HepG2 (cell line): ENCODE data around the gene TTLL4. TPM values are rescaled to one million over a fixed set of nuclear protein-coding genes. Genes with fewer than 3 reads are reported as not detected.

Source experiments
- BORCS8-MEF2B ChIP-seq: sonication (generic); formaldehyde crosslinking; IDR thresholded peaks from 2 replicates; pipeline ENCODE4 v1.8.0; 2022; ENCODE audit warnings: mild to moderate bottlenecking, missing genetic modification reagents
- CREB1 ChIP-seq, 2 experiments: fragments of 450-650 bp in 1 of 2; IDR thresholded peaks; 2 replicates each; pipeline ENCODE4 v1.6.1; 2016 to 2017; ENCODE audit warnings: control low read depth in 1 of 2, mild to moderate bottlenecking in 1 of 2, missing compliant biosample characterization in 1 of 2, missing genetic modification characterization in 1 of 2
- CTCF ChIP-seq: sonication (generic); formaldehyde crosslinking; IDR thresholded peaks from 2 replicates; pipeline ENCODE4 v1.5.0; 2020; ENCODE audit warnings: mild to moderate bottlenecking, missing genetic modification reagents, moderate library complexity
- HDAC1 ChIP-seq: sonication (generic); formaldehyde crosslinking; IDR thresholded peaks from 2 replicates; pipeline ENCODE4 v1.5.1; 2020; ENCODE audit warnings: mild to moderate bottlenecking, missing genetic modification reagents
- HOMEZ ChIP-seq: IDR thresholded peaks from 2 replicates; pipeline ENCODE4 v1.6.1; 2016; ENCODE audit warnings: low read depth
- IRF2 ChIP-seq: IDR thresholded peaks from 2 replicates; pipeline ENCODE4 v1.6.1; 2018; ENCODE audit warnings: missing genetic modification reagents, missing compliant biosample characterization
- LCORL ChIP-seq, 2 experiments: fragments of 450-650 bp in 1 of 2; sonication (generic) in 1 of 2; formaldehyde crosslinking in 1 of 2; IDR thresholded peaks; 2 replicates each; pipeline versions ENCODE4 v1.5.0 to v1.6.1; 2017 to 2020; ENCODE audit warnings: antibody characterized with exemption in 1 of 2, missing genetic modification reagents in 1 of 2
- PAF1 ChIP-seq: IDR thresholded peaks from 2 replicates; pipeline ENCODE4 v1.6.1; 2016; ENCODE audit warnings: missing genetic modification reagents, missing compliant biosample characterization
- POLR2A ChIP-seq, 2 experiments: IDR thresholded peaks; 2 replicates each; pipeline ENCODE4 v1.6.1; 2011; ENCODE audit warnings: low read depth in 2 of 2, low read length in 2 of 2, mild to moderate bottlenecking in 1 of 2, moderate library complexity in 1 of 2; ENCODE audit not compliant: insufficient read depth in 1 of 2
- RAD51 ChIP-seq: fragments of 450-650 bp; IDR thresholded peaks from 2 replicates; pipeline ENCODE4 v1.6.1; 2016; ENCODE audit warnings: borderline replicate concordance
- SMAD3 ChIP-seq: sonication (generic); formaldehyde crosslinking; IDR thresholded peaks from 2 replicates; pipeline ENCODE4 v1.4.0; 2020; ENCODE audit warnings: missing genetic modification reagents
- THRA ChIP-seq: sonication (generic); formaldehyde crosslinking; IDR thresholded peaks from 2 replicates; pipeline ENCODE4 v1.4.0; 2020; ENCODE audit warnings: missing genetic modification reagents, borderline replicate concordance
- ZBTB26 ChIP-seq: IDR thresholded peaks from 2 replicates; pipeline ENCODE4 v1.6.1; 2016; ENCODE audit warnings: missing compliant biosample characterization, missing genetic modification reagents, borderline replicate concordance
- ZBTB7B ChIP-seq: sonication (generic); formaldehyde crosslinking; IDR thresholded peaks from 2 replicates; pipeline ENCODE4 v1.4.0; 2020; ENCODE audit warnings: missing genetic modification reagents
- ZNF180 ChIP-seq: sonication (generic); formaldehyde crosslinking; IDR thresholded peaks from 2 replicates; pipeline ENCODE4 v1.4.0; 2020; ENCODE audit warnings: low read depth, missing genetic modification reagents, borderline replicate concordance
- ZNF317 ChIP-seq: sonication (generic); formaldehyde crosslinking; IDR thresholded peaks from 2 replicates; pipeline ENCODE4 v1.5.0; 2020; ENCODE audit warnings: mild to moderate bottlenecking, missing genetic modification reagents
- ZNF431 ChIP-seq: sonication (generic); formaldehyde crosslinking; IDR thresholded peaks from 2 replicates; pipeline ENCODE4 v1.9.0; 2022; ENCODE audit warnings: missing genetic modification reagents, low read depth, mild to moderate bottlenecking, borderline replicate concordance
- ZNF468 ChIP-seq: sonication (generic); formaldehyde crosslinking; IDR thresholded peaks from 2 replicates; pipeline ENCODE4 v1.8.0; 2022; ENCODE audit warnings: mild to moderate bottlenecking, moderate library complexity, missing genetic modification reagents
- ZNF616 ChIP-seq: sonication (generic); formaldehyde crosslinking; IDR thresholded peaks from 2 replicates; pipeline ENCODE4 v1.5.0; 2020; ENCODE audit warnings: low read depth, mild to moderate bottlenecking, missing genetic modification reagents
- ZNF691 ChIP-seq: sonication (generic); formaldehyde crosslinking; IDR thresholded peaks from 2 replicates; pipeline ENCODE4 v1.4.0; 2020; ENCODE audit warnings: missing genetic modification reagents, low read depth, mild to moderate bottlenecking, borderline replicate concordance
- ZNF772 ChIP-seq: sonication (generic); formaldehyde crosslinking; IDR thresholded peaks from 2 replicates; pipeline ENCODE4 v1.5.0; 2020; ENCODE audit warnings: mild to moderate bottlenecking, missing genetic modification reagents
- polyA plus RNA-seq, 8 experiments: library from polyadenylated mRNA; depleted of rRNA in 3 of 8; stranded (reverse) in 7 of 8; unstranded in 1 of 8; fragments of >200 nt; fragmentation: Illumina TruSeq in 4 of 8; extraction: Trizol in 4 of 8; gene quantifications; 2 replicates each; pipeline versions ENCODE4 v1.2.1 to v1.2.3, GENCODE V29; 2011 to 2016; ENCODE audit warnings: low read depth in 4 of 8, missing spikeins in 1 of 8, mixed read lengths in 1 of 8; ENCODE audit not compliant: insufficient read depth in 1 of 8
- total RNA-seq, 5 experiments: library from RNA; depleted of rRNA; stranded (reverse); fragments of >200 nt; fragmentation: Illumina TruSeq; extraction: Trizol; gene quantifications; 2 replicates each; pipeline ENCODE4 v1.2.3, GENCODE V29; 2016; ENCODE audit warnings: low read depth in 1 of 5

The TTLL4 gene
- total and polyA plus RNA-seq, 2 of the 13 experiments (the other 11 are each of a cell fraction or from before 2014, with no cell fraction given): 77.5 to 84.6 TPM

- peak; percentile 10 for TF ChIP-seq HDAC1
- no peak for TF ChIP-seq ZNF616
- TF ChIP-seq ZNF772 (CRISPR knock-in tag): peak; percentile 87
- TF ChIP-seq ZBTB7B (CRISPR knock-in tag): peak; percentile 64; the same call in 1 of the 2 replicates
- TF ChIP-seq IRF2 (CRISPR knock-in tag): peak; percentile 18; the same call in 1 of the 2 replicates
- TF ChIP-seq BORCS8-MEF2B: peak; percentile 61
- TF ChIP-seq ZNF691 (CRISPR knock-in tag): peak; percentile 61; the same call in 1 of the 2 replicates
- TF ChIP-seq ZNF317 (CRISPR knock-in tag): peak; percentile 42; the same call in 1 of the 2 replicates
- TF ChIP-seq LCORL (IDR thresholded peaks at IDR 0.05): peak; percentile 3; the same call in 1 of the 2 replicates
- peak; percentile 65; the same call in 1 of the 2 replicates for TF ChIP-seq LCORL (CRISPR knock-in tag; IDR thresholded peaks at IDR 0.05)
- TF ChIP-seq POLR2A (IDR thresholded peaks at IDR 0.05; ENCODE audit: insufficient read depth in 1 of 2, low read depth in 2 of 2, low read length in 2 of 2): peak in 1 of 2 experiments; percentile 47; a peak in 2 of 4 replicates
- TF ChIP-seq HOMEZ (CRISPR knock-in tag): peak; percentile 84; the same call in 1 of the 2 replicates
- no peak for TF ChIP-seq RAD51
- 0 out of 2 replicates have a peak, but pooled peaks have one; percentile 15 for TF ChIP-seq ZNF180 (CRISPR knock-in tag)
- peak; percentile 67 for TF ChIP-seq THRA (CRISPR knock-in tag)
- TF ChIP-seq ZBTB26 (CRISPR knock-in tag): peak; percentile 40; the same call in 1 of the 2 replicates
- no peak for TF ChIP-seq ZNF468 (CRISPR knock-in tag)
- TF ChIP-seq SMAD3: no peak; the same call in 1 of the 2 replicates
- 0 out of 2 replicates have a peak, but pooled peaks have one; percentile 9 for TF ChIP-seq CTCF (CRISPR knock-in tag)
- TF ChIP-seq PAF1 (CRISPR knock-in tag): no peak
- peak; percentile 78 for TF ChIP-seq ZNF431 (CRISPR knock-in tag)
- no peak for TF ChIP-seq CREB1 (IDR thresholded peaks at IDR 0.05)
- peak; percentile 54; the same call in 1 of the 2 replicates for TF ChIP-seq CREB1 (CRISPR knock-in tag; IDR thresholded peaks at IDR 0.05)
Measured at GRCh38 chr2:218745559-218746469, 35.2 kb downstream of the TTLL4 start (continued).
